HG03175 (cell line): ENCODE data around the gene EDN3.

Experiments
- ATAC-seq: cut with Tn5 transposase; IDR thresholded peaks from one replicate; pipeline ENCODE4 v1.9.1; 2021; ENCODE audit warnings: mild to moderate bottlenecking, moderate library complexity; ENCODE audit not compliant: unreplicated experiment

Gene EDN3

DNA sequence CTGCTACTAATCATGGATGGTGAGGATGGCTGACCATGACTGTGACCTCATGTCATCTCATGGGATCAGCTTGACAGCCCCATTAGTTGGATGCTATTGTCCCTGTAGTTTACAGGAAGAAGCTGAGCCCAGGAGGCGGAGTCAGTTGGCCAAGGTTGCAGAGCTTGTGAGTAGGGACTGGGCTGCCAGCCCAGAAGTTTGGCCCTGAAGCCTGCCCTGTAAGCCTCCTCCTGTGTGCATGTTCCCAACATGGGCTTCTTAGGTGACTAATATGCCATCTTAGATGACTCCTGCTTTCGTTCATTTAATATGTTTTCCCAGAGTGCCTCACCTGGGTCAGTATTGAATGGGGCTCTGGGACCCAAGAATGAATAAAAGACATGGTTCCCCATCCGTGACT is 6.9 kb downstream of the EDN3 start:
- ATAC-seq, result no peak

DNA sequence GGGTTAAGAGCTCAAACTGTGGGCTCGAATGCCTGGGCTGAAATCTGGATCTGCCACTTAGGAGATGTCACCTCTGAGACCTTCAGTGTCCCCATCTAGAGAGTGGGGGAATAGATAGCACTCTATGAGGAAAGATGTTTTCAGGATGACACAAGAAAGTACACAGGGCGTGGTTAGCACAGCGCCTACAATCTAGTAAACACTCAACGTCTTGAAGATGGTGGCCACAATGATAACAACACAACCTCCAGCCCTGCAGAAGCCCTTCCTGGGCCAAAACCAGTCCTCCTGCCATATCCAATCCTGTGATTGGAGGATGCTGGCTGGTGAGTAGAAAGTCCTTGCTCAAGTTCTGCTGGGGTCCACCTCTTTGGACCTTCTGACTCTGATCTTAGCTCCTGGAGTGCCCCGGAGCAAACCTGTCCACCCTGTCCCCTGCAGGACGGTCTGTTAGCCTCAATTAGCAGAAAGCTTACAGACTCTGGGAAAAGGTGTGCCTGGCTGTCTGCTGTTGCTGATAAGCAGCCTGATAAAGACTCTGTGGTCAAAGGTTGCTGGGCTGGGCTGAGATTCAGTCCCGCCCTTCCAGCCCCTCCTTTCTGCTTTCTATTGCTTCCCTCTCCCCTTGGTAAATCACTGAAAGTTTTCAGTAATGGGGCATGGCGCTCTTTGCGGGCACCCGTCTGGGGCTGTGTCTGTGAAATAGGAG is 8.2 kb downstream of the EDN3 start:
- no peak for ATAC-seq

DNA sequence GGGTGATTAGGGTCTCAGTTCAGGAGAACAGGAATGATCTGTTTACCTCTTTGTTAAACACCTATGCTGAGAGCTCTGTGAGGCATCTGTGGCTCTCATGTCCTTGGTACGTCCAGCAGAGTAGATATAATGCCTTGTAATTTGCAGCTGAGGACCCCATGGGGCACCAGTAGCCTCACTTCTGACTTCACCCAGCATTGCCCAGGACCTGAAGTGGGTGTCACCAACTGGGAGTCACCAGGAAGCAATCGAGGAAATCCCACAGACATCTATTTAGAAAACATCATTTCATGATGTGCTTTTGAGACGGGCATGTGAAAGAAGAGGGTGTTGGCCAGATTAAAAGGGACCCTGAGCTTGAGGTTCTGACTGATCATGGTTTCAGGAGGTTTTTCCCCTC is 8.8 kb downstream of the EDN3 start:
- no peak for ATAC-seq

DNA sequence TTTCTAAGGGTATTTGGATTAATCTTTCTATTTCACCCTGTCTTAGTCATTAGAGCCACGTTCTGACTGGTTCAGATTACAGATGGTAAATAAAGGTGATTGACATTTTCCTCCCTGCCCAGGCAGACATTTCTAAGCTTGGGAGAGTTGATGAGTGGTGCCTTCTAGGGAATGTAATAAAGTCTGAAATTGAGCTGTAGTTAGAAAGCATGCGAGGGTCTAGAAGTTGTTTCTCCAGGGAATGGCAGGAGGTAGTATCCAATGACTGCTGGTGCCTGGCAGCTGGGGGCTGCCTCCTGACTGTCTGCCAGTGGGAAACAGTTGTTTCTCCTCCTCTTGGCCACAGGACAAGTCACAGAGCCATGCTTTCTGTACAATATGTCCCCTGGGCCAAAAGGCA is 14.6 kb downstream of the EDN3 start:
- ATAC-seq, result no peak

DNA sequence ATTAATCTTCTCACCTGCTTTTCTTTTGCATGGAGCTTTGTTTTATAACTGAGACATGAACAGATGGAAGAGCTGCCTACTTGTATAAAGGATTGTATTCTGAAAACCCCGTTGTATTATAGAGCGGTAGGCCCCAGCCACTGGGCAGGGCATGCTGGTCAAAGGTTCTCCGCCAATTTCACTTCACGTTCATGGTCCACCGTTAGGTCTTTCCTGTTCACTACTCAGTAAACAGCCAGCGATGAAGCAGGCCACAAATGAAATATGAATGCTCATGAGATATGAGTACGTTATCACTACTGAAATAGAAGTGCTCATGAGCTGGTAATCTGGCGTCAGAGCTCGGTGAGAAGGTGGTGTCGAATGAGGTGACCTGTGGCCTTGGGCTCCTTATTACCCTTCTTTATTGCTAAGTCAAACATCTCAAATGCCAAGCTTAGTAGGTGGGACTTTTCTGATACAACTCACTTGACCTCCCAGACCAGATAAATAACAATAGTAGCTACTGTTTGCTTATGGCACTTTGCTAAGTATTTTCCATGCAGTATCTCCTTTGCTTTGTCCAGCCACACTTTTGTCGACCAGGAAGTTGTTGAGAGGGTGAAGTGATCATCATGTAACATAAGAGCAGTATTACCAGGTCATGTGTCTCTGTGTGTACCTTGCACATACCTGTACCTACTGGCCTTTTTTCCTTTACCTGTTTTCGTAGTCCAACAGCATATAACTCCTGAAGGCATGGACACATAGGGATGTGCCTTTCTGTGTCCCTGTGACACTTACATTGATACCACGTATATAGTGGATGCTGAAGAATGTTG is 16.7 kb downstream of the EDN3 start:
- no peak for ATAC-seq

DNA sequence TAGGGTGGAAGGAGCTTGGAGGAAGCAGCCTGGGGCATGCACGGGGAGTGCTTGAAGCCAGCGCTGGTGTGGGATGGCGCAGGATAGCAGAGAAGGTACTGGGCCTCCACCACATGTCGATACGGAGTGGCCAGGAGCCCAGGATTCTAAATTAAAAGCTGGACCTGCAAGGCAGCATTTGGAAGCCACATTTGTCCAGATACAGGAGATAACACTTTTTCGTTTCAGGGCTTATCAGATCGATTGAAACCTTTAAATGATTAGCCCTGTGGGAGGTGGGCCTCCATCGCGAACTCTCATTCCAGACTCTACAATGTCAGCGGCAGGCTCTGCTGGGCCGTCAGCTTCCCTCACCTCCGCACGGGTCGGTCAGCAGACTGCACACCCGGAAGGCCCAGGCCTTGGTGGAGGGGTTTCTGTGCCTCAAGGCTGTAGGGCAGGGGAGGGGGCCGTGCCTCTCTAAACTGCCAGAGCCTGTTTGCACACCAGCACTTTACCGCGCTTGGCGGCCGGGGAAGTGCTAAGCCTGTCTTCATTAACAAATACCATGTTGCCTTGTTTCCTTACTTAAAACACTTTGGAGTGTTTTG is 17.9 kb downstream of the EDN3 start:
- no peak for ATAC-seq

DNA sequence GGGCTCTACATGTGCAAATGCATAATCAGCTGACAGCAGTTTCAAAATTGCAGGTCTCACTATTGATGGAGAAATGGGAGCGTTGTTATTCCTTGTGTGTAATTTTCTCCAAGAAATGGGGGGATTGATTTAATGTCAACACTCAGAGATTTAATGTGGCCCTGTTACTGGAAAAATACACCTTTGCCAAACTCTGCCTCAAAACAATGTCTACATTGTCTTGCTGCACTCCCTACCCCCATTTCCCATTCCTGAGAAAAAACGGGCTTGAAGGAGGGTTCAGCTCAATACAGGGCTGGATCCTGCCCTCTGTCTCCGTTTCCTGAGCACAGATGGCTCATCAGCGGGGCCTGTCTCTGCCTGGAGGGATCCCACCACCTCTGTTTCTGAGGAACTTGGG is 18.4 kb downstream of the EDN3 start:
- ATAC-seq, result no peak

DNA sequence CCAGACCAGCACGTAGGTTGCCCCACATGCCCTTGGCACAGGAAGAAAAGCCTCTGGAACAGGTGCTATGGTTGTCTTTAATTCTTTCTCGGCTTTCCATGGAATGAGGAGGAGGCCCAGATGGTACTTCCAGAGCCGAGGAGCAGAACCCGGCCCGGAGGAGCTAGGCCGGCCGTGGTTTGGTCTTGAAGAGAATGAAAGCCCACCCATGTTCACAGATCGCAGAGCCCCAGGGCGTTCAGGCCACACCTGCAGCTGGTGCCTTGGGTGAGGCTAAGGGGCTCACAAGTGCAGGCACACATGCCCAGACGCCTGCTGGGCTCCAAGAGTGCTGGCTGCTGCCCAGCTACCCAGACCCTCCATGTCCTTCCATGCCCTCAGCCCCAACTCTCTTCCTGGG is 20.0 kb downstream of the EDN3 start:
- ATAC-seq, result no peak

DNA sequence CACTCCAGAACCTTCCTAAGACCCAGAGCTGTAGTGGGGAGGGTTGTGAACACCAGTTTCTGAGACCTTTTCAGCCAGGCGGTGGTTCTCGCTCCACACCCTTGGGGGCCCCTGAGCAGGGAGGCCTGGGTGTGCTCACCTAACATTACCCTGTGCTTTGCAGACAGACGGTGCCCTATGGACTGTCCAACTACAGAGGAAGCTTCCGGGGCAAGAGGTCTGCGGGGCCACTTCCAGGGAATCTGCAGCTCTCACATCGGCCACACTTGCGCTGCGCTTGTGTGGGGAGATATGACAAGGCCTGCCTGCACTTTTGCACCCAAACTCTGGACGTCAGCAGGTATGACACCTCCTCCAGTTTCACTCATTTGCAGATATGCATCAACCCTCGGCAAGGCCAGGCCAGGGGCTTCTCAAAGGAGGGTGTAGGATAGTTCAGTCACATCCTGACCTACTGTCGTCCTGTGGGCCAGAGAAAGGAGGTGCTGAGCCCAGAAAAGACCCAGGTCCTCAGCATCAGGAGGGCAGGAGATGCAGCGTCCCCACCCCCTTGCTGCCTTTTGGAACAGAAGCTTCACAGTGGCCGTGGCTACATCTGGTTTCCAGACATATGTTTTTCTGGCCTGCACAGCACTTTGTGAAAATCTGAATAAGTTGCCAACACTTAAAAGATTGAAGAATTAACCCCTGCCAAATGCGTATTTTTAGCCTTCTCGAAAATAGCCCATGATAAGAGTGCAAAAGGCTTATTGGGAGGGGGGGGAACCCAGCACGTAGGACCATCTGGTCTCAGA is 20.6 kb downstream of the EDN3 start:
- no peak for ATAC-seq

DNA sequence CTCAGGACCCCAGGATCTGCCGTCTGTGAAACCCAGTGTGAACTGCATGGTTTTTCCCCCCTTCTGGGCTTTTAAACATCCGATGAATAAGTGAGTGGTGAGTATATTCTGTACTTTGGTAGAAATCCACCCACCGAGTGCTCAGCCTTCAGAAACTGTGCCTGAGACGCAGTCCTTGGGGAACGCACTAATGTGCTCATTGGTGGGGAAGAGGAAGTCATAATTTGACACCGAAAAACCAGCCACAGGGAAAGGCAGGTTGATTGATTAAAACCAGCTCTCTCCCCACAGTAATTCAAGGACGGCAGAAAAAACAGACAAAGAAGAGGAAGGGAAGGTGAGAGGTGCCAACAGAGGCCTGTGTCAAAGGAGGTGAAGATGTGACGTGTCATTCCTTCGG is 21.7 kb downstream of the EDN3 start:
- ATAC-seq, result no peak

DNA sequence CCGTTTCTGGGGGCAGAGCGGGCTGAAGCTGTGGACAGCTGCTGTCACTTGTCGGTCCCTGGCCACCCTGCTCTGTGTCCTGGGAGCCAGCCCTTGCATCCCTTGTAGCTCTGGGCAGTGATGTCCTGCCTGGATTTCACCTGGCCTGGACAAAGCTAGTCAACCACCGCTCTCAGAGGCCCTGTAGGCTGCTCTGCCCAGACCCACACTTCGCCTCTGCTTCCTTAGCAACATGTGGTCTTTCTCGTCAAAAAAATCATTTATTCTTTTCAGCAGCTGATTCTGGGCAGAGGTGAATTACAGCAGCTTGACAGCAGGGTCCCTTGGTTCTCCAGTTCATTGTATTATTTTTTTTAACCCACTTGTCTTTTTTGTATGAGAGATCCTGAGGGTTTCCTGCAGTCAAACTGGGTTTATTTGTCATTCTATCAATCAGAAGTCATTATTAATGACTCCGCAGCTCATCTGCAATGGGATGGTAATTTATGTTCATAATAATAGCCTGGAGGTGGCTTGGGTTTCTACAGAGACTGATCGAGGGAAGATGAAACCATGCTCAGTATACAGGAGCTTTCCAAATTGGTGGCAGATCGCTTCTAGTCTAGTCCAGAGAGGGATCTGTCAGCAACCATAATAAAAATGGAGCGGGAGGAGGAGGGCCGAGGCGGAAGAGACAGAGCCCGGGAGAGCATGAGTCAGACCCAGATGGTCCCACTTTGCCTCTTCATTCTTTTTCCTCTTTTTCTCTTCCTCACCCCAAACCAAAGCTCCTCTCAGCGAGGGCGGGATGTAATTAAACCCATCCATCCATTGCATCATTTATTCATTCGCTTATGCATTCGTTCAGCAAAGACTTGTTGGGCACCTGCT is 22.4 kb downstream of the EDN3 start:
- no peak for ATAC-seq

DNA sequence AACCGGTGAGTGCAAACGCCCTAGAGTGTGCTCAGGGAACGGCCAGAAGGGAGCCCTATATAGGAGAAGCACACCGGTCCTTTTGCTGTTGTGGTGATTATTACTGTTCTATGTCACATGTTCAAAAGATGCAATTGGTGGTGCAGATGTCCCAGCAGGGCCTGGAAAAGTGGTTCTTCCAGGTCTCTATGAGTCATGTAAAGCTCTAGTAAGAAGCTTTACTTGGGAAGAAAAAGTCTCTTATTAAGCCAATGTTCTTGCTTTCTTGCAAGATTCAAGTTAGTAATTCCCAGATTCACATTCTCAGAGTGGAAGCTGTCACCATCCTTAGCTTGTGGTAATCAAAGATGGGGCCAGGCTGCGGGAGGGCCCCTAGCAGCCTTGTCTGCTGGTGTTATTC is 23.3 kb downstream of the EDN3 start:
- ATAC-seq, result no peak

DNA sequence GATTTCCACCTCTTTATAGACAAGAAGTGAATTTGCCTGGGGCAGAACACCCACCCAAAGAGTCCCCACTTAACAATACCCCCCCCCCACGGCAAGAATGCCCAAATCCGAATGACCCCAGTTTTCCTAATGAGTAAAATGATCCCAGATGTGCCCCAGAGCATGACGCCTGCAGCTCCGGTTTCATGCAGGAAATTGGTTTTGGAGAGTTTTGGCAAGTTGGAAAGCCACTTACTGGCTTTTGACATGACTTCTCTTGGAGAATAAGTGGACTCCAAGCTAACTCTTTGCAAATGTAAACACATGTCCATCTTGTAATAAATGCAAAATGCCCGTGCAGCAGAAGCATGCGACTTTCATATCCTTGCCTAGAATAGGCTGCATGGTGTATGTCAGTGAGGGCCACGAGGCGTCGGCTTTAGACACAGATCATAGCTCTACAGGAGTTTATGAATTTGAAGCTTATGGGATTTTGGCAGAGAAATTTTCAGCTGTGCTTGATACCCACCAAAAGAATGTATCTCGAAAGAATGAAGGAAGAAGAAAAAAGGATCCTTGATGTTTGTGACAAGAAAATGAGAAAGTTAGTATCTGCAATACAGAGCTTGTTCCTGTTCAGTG is 24.2 kb downstream of the EDN3 start:
- ATAC-seq, result no peak

DNA sequence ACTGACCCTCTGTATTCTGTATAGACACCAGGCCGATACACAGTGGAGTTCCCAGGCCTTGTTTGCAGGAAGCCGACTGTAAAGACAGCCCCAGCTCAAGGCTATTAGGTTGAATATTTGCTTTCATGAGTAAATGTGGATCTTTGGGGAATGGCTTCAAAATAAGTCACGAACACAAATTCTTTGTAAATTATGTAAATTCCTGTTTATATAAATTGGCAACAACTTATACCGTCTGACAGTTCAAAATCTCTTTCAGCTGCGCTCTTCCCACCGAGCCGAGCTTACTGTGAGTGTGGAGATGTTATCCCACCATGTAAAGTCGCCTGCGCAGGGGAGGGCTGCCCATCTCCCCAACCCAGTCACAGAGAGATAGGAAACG is 24.7 kb downstream of the EDN3 start:
- no peak for ATAC-seq

DNA sequence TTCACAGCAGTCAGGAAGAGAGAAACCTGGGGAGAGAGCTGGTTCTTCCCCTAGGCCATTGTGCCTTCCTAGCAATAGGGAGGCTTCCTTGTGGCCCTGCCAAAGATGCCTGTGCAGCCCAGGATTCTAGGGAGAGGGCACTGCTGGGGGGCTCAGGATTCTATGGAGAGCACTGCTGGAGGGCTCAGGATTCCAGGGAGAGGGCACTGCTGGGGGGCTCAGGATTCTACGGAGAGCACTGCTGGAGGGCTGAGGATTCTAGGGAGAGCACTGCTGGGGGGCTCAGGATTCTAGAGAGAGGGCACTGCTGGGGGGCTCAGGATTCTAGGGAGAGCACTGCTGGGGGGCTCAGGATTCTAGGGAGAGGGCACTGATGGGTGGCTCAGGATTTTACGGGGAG is 25.8 kb downstream of the EDN3 start:
- no peak for ATAC-seq

DNA sequence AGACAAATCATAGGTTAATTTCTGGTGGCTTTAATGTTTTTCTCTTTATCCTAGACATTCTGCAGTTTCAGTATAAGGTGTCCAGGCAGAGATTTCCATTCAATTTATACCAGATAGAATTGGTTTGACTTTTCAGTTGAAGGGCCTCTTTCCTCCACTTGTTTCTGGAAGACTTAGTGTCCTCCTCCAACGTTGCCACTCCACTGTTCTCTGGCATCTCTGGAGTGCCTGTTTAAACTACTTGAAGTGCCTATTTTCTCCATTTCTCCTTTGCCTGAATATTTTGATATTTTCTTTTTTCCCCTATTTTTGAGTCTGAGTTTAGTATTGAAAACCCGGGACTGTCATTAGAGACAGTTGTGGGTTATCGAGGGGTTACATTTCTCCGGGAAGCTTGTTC is 27.7 kb downstream of the EDN3 start:
- ATAC-seq, result no peak

DNA sequence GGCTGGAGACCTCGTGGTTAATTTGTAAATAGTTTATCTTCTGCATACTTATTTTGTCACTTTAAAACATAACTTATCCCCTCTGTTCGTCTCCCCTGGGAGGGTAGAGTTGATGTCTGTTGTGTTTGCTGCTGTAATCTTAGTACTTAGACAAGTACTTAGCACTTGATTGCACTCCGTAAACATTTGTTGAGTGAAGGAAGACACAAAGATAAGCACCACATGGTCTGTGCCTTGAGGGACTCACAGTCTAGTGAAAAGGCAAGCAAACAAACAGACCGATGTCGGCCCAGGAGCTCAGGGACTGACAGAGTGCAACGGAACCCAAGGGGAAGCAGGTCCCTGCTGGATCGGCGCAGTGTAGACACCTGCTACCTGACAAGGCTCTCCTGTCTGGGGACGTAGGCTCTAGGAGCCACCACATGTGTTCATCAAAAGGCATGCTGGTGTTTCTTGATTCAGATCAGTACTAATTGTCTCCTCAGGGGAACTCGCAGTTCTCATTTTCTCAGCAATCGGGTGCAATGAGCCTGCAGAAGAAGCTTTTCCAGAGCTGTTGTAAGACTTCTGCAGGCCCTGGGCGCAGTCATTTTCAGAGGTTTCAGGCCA is 31.4 kb downstream of the EDN3 start:
- ATAC-seq, result no peak

DNA sequence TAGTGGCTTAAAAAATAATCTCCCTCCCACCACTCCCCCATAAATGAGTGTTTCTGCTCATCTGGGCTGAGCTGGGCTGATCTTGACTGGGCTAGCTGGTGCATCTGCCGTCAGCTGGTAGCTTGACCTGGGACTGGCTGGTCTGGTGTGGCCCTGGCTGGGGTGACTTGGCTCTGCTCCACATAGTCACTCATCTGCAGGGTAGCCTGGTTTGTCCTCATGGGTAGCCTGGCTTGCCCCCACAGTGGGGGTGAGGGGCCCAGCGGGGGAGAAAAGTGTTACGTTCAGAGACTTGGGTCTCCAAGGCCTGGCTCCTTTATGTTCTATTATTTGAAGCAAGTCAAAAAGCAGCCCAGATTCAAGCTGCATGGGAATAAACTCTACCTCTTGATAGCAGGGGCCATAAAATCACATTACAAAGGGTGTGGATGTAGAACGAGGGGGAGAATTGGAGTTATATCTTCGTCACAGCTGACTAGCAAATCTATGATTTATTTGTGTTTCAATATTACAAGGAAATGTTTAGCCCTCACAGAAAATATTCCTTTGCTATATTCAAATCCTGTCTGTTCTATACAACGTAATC is 32.9 kb downstream of the EDN3 start:
- ATAC-seq, result no peak

DNA sequence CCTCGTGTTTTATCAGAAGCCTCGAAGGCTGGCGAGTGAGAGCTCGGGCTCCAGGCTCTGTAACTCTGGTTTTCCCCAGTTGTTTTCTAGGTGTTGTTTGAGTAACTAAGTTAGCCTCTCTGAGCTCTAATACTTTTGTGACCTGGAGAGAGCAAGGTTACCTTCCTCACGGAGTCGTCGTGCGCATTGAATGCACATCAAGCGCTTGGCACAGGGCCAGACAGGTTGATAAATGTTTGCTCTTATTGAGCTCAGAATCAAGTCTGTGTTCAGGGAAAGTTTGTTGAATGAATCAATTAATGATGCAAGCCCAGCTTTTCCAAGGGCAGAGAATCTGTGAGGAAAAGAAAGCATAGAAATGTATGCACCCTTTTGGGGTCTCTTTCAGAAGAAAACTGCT is 33.5 kb downstream of the EDN3 start:
- no peak for ATAC-seq
